ENCODE results near the gene PCDHB4. TPM values are rescaled to one million over a fixed set of nuclear protein-coding genes. Genes with fewer than 3 reads are reported as not detected.
"Not testable (repeated sequence)": the region's sequence is repeated elsewhere in the genome, so short reads cannot be mapped to it uniquely, and the experiment has no call there.

PCDHB4 gene
- total RNA-seq, 6 donors from 2014 or later, result 0.49 to 2.9 (median 2.4) TPM

DNA sequence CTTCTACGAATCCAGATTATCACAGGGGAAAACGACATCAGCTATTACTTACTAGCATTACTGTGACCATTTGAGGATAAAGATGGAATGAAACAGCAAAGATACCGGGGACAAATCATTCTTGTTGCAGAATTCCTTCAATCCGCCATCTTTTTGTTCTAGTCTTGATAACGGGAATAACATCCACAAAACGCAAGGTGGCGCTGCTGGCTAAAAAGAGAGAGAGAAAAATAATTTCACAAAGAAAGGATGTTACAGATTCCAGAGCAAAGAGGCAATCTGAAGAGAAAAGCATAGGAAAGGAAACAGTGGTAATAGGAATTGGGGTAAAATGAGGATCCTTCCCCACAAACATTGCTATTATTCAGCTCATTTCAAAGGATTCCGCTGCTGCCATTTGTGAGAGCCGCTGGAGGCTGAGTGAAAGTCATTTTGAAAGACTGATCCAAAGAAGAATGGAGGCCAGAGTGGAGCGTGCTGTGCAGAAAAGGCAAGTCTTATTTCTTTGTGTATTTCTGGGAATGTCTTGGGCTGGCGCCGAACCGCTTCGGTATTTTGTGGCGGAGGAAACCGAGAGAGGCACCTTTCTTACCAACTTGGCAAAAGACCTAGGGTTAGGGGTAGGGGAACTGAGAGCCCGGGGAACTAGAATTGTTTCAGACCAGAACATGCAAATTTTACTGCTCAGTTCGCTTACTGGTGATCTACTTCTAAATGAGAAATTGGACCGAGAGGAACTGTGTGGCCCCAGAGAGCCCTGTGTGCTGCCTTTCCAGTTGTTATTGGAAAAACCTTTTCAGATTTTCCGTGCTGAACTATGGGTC is 51.0 kb downstream of the PCDHB4 start, which contains the start of gene PCDHB7:
Gene PCDHB7, plus strand, starts transcription at position 264 of the 824 bp plus-strand sequence. Its CDS starts 192 bp downstream, at position 456.
- ATAC-seq (ENCODE audit: low FRiP score in 2 of 2), result no peak
- no peaks in the 10 kb centered on the region for H3K36me3 ChIP-seq
- TF ChIP-seq POLR2AphosphoS5 (IDR thresholded peaks at IDR 0.05), result no peak
- TF ChIP-seq, protein P1, sequence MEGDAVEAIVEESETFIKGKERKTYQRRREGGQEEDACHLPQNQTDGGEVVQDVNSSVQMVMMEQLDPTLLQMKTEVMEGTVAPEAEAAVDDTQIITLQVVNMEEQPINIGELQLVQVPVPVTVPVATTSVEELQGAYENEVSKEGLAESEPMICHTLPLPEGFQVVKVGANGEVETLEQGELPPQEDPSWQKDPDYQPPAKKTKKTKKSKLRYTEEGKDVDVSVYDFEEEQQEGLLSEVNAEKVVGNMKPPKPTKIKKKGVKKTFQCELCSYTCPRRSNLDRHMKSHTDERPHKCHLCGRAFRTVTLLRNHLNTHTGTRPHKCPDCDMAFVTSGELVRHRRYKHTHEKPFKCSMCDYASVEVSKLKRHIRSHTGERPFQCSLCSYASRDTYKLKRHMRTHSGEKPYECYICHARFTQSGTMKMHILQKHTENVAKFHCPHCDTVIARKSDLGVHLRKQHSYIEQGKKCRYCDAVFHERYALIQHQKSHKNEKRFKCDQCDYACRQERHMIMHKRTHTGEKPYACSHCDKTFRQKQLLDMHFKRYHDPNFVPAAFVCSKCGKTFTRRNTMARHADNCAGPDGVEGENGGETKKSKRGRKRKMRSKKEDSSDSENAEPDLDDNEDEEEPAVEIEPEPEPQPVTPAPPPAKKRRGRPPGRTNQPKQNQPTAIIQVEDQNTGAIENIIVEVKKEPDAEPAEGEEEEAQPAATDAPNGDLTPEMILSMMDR (IDR thresholded peaks at IDR 0.05), result peak in 3 of 6 experiments; percentile 18 to 39 (median 20)
- no peak for TF ChIP-seq EP300 (IDR thresholded peaks at IDR 0.05)
- TF ChIP-seq POLR2A (IDR thresholded peaks at IDR 0.05), result no peak
- no peaks in the 10 kb centered on the region for H3K27me3 ChIP-seq
- no peak for DNase-seq
- no peak within 1 kb of the TSS for H3K27ac ChIP-seq
- WGBS, 2 donors, result 33 to 36% methylated on average over 20 of the region's 20 CpGs
- peaks cover 13 to 37% (median 21%) of the 10 kb centered on the region in 4 donors for H3K9me3 ChIP-seq
- H3K4me3 ChIP-seq, result peak within 1 kb of the TSS in 1 of 4 donors; percentile 24
- no peaks in the 10 kb centered on the region for H3K4me1 ChIP-seq

DNA sequence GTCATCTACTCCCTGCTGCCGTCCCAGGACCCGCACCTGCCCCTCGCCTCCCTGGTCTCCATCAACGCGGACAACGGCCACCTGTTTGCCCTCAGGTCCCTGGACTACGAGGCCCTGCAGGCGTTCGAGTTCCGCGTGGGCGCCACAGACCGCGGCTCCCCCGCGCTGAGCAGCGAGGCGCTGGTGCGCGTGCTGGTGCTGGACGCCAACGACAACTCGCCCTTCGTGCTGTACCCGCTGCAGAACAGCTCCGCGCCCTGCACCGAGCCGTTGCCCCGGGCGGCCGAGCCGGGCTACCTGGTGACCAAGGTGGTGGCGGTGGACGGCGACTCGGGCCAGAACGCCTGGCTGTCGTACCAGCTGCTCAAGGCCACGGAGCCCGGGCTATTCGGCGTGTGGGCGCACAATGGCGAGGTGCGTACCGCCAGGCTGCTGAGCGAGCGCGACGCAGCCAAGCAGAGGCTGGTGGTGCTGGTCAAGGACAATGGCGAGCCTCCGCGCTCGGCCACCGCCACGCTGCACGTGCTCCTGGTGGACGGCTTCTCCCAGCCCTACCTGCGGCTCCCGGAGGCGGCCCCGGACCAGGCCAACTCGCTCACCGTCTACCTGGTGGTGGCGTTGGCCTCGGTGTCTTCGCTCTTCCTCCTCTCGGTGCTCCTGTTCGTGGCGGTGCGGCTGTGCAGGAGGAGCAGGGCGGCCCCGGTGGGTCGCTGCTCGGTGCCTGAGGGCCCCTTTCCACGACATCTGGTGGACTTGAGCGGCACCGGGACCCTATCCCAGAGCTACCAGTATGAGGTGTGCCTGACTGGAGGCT is 52.9 kb downstream of the PCDHB4 start:
- H3K9me3 ChIP-seq, result peaks cover 17 to 50% (median 31%) of the 10 kb centered on the region in 4 donors
- H3K4me1 ChIP-seq; ATAC-seq (ENCODE audit: low FRiP score in 2 of 2); H3K36me3 ChIP-seq; H3K4me3 ChIP-seq; H3K27me3 ChIP-seq; H3K27ac ChIP-seq: not testable (repeated sequence)
- DNase-seq, result peak in 1 of 2 donors; percentile 85
- WGBS, 2 donors, result 33 to 51% methylated on average over 32 to 76 of the region's 79 CpGs

Other genes with a start within 250 kb of the PCDHB4 start
- 10 to 100 TPM in 2 of 6 donors, 1 to 10 TPM in 4; 3.3 to 12.1 (median 7.3) TPM for gene PCDHA12, start 246.5 kb upstream of the PCDHB4 start, total RNA-seq
- 1 to 10 TPM in 4 of 6 donors, under 1 TPM in 2; 0.44 to 5.2 (median 1.2) TPM for gene PCDHA13, start 239.7 kb upstream of the PCDHB4 start, total RNA-seq
- 1 to 10 TPM; 3.9 to 7.6 (median 5.9) TPM for gene PCDHAC1, start 195.5 kb upstream of the PCDHB4 start, total RNA-seq
- gene PCDHAC2, start 155.3 kb upstream of the PCDHB4 start, total RNA-seq, result 10 to 100 TPM in 4 of 6 donors, 1 to 10 TPM in 2; 5.4 to 23.0 (median 10.6) TPM
- 1 to 10 TPM in 1 of 6 donors, under 1 TPM in 5; 0.09 to 1.0 (median 0.19) TPM for gene PCDHB1, start 70.4 kb upstream of the PCDHB4 start, total RNA-seq
- 1 to 10 TPM in 5 of 6 donors, under 1 TPM in 1; 0.79 to 9.2 (median 3.7) TPM for gene PCDHB2, start 27.2 kb upstream of the PCDHB4 start, total RNA-seq
- gene PCDHB3, start 21.3 kb upstream of the PCDHB4 start, total RNA-seq, result 1 to 10 TPM in 5 of 6 donors, under 1 TPM in 1; 0.39 to 4.2 (median 1.7) TPM
- gene PCDHB5, start 13.4 kb downstream of the PCDHB4 start, total RNA-seq, result 10 to 100 TPM in 1 of 6 donors, 1 to 10 TPM in 5; 1.8 to 22.4 (median 2.2) TPM
- 1 to 10 TPM in 1 of 6 donors, under 1 TPM in 4, not detected in 1; 0.46 to 1.0 (median 0.77) TPM for gene PCDHB6, start 28.2 kb downstream of the PCDHB4 start, total RNA-seq
- 1 to 10 TPM in 5 of 6 donors, under 1 TPM in 1; 0.30 to 2.9 (median 1.8) TPM for gene PCDHB7, start 50.8 kb downstream of the PCDHB4 start, total RNA-seq
- gene PCDHB8, start 56.0 kb downstream of the PCDHB4 start, total RNA-seq, result 1 to 10 TPM in 1 of 6 donors, under 1 TPM in 3, not detected in 2; 0.83 to 2.1 (median 0.96) TPM
- 1 to 10 TPM; 1.6 to 4.9 (median 2.1) TPM for gene PCDHB16, start 60.6 kb downstream of the PCDHB4 start, total RNA-seq
- 1 to 10 TPM in 4 of 6 donors, under 1 TPM in 2; 0.63 to 3.1 (median 1.2) TPM for gene PCDHB9, start 65.3 kb downstream of the PCDHB4 start, total RNA-seq
- gene PCDHB10, start 70.5 kb downstream of the PCDHB4 start, total RNA-seq, result 1 to 10 TPM; 1.0 to 2.2 (median 1.6) TPM
- gene PCDHB11, start 77.8 kb downstream of the PCDHB4 start, total RNA-seq, result 1 to 10 TPM in 5 of 6 donors, under 1 TPM in 1; 0.78 to 3.4 (median 1.5) TPM
- gene PCDHB12, start 86.9 kb downstream of the PCDHB4 start, total RNA-seq, result 1 to 10 TPM in 4 of 6 donors, under 1 TPM in 2; 0.39 to 6.3 (median 1.8) TPM
- 1 to 10 TPM; 1.2 to 3.1 (median 2.1) TPM for gene PCDHB13, start 92.1 kb downstream of the PCDHB4 start, total RNA-seq
- 1 to 10 TPM; 1.3 to 5.2 (median 2.7) TPM for gene PCDHB14, start 101.5 kb downstream of the PCDHB4 start, total RNA-seq
- 1 to 10 TPM; 1.4 to 4.2 (median 2.6) TPM for gene PCDHB15, start 123.6 kb downstream of the PCDHB4 start, total RNA-seq
- 1 to 10 TPM in 1 of 6 donors, under 1 TPM in 3, not detected in 2; 0.40 to 1.2 (median 0.55) TPM for gene SLC25A2, start 182.2 kb downstream of the PCDHB4 start, total RNA-seq
- gene TAF7, start 199.0 kb downstream of the PCDHB4 start, total RNA-seq, result 10 to 100 TPM; 35.6 to 74.5 (median 39.8) TPM
- under 1 TPM in 4 of 6 donors, not detected in 2; 0.15 to 0.51 (median 0.24) TPM for gene PCDHGA1, start 208.7 kb downstream of the PCDHB4 start, total RNA-seq
- 1 to 10 TPM; 1.6 to 4.3 (median 2.7) TPM for gene PCDHGA2, start 216.9 kb downstream of the PCDHB4 start, total RNA-seq
- gene PCDHGA3, start 222.0 kb downstream of the PCDHB4 start, total RNA-seq, result 1 to 10 TPM in 4 of 6 donors, under 1 TPM in 2; 0.80 to 2.1 (median 1.7) TPM
- gene PCDHGB1, start 228.3 kb downstream of the PCDHB4 start, total RNA-seq, result 1 to 10 TPM in 4 of 6 donors, under 1 TPM in 2; 0.76 to 6.3 (median 1.3) TPM
- 1 to 10 TPM; 1.7 to 9.4 (median 2.8) TPM for gene PCDHGA4, start 233.2 kb downstream of the PCDHB4 start, total RNA-seq
- 10 to 100 TPM in 1 of 6 donors, 1 to 10 TPM in 5; 1.7 to 12.6 (median 2.7) TPM for gene PCDHGB2, start 238.2 kb downstream of the PCDHB4 start, total RNA-seq
- 1 to 10 TPM in 5 of 6 donors, under 1 TPM in 1; 0.97 to 7.3 (median 2.0) TPM for gene PCDHGA5, start 242.3 kb downstream of the PCDHB4 start, total RNA-seq
- 1 to 10 TPM; 1.2 to 6.3 (median 2.3) TPM for gene PCDHGB3, start 248.4 kb downstream of the PCDHB4 start, total RNA-seq

Measured in upper lobe of left lung (tissue), 6 donors.